Suprapubic skin (tissue), 4 donors: ENCODE measurements around the gene PIP5K1A. TPM values are rescaled to one million over a fixed set of nuclear protein-coding genes. Genes with fewer than 3 reads are reported as not detected.
A peak's percentile ranks its signal among the peaks of the same experiment; 100 is the strongest.

Source experiments
- DNase-seq, 2 donors: peaks; one replicate each; pipeline ENCODE4 v3.0.0-alpha.2; 2019; ENCODE audit warnings: low spot score in 2 of 2
- H3K27ac ChIP-seq: fragments of 200-600 bp; sonication (generic); one replicate; pipeline ENCODE4 v1.5.1; 2019
- H3K27me3 ChIP-seq: fragments of 200-600 bp; sonication (generic); one replicate; pipeline ENCODE4 v1.5.1; 2019
- H3K36me3 ChIP-seq: fragments of 200-600 bp; sonication (generic); one replicate; pipeline ENCODE4 v1.5.1; 2019
- H3K4me1 ChIP-seq: fragments of 200-600 bp; sonication (generic); one replicate; pipeline ENCODE4 v1.5.1; 2019
- H3K4me3 ChIP-seq: fragments of 200-600 bp; sonication (generic); one replicate; pipeline ENCODE4 v1.5.1; 2019; ENCODE audit warnings: mild to moderate bottlenecking
- H3K9me3 ChIP-seq: fragments of 200-600 bp; sonication (generic); one replicate; pipeline ENCODE4 v1.5.1; 2019
- CTCF ChIP-seq, 2 donors: fragments of 200-600 bp in 1 of 2; fragments of 450-650 bp in 1 of 2; sonication (generic) in 1 of 2; IDR thresholded peaks; one replicate each; pipeline ENCODE4 v1.5.1; 2016 to 2019; ENCODE audit warnings: antibody characterized with exemption in 2 of 2, mild to moderate bottlenecking in 1 of 2, moderate library complexity in 1 of 2
- EP300 ChIP-seq: sonication (generic); formaldehyde crosslinking; IDR thresholded peaks from one replicate; pipeline ENCODE4 v1.6.1; 2017; ENCODE audit warnings: antibody characterized with exemption
- POLR2A ChIP-seq, 2 donors: fragments of 450-650 bp; IDR thresholded peaks; one replicate each; pipeline ENCODE4 v1.6.1; 2017; ENCODE audit warnings: antibody characterized with exemption in 2 of 2, mild to moderate bottlenecking in 2 of 2, moderate library complexity in 2 of 2
- POLR2AphosphoS5 ChIP-seq, 3 donors: sonication (generic); formaldehyde crosslinking; IDR thresholded peaks; one replicate each; pipeline ENCODE4 v1.6.1; 2017; ENCODE audit warnings: antibody characterized with exemption in 3 of 3
- WGBS: methylation state at CpG from one replicate; pipeline ENCODE4 v1.1.5; 2018; 5-methylcytosine and 5-hydroxymethylcytosine counted together
- total RNA-seq, 4 donors: library from RNA; depleted of rRNA; stranded (reverse); fragments of >200 nt; gene quantifications; one replicate each; pipeline ENCODE4 v1.1.0, GENCODE V29; 2016

Gene PIP5K1A
- total RNA-seq, 4 donors from 2014 or later: 41.6 to 120 (median 51.6) TPM

DNA sequence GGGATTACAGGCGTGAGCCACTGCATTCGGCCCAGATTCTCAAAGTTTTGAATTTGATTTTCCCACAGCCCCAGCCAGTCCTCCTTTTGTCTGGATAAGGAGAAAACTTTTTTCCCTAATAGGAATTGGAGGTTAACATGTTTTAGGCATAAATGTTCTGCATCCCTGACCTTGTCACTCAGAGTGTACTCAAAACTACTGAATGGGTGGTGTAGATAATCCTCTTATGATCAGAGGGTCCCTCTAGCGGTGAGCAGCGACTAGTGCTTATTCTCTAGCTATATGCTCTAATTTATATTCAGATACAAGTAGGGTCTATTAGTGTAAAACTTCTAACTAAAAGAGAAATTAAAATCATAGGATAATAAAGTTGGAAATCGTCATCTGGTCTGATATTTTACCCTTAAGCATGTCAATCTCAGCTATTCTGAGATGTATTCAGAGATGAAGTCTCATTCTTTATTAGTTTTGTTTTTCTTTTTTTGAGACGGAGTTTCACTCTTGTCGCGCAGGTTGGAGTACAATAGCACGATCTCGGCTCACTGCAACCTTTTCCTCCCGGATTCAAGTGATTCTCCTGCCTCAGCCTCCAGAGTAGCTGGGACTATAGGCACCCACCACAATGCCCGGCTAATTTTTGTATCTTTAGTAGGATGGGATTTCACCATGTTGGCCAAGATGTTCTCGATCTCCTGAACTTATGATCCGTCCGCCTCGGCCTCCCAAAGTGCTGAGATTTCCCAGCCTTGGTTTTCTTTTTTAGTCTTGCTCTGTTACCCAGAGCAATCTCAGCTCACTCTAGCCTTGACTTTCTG, 53.5 kb downstream of the PIP5K1A start:
- Histone ChIP-seq H3K36me3 (peaks cover 31% of the 10 kb centered on the region), H3K27ac (no peak overlapping the region), H3K4me1 (peaks cover 15% of the 10 kb centered on the region), H3K9me3 (no peaks in the 10 kb centered on the region), H3K4me3 (no peak overlapping the region), H3K27me3 (no peaks in the 10 kb centered on the region)
- DNase-seq: no peak
- 67% methylated on average over 16 of the region's 16 CpGs for WGBS
- TF ChIP-seq EP300 (no peak), CTCF (IDR thresholded peaks at IDR 0.05) (peak; percentile 63 to 80)

DNA sequence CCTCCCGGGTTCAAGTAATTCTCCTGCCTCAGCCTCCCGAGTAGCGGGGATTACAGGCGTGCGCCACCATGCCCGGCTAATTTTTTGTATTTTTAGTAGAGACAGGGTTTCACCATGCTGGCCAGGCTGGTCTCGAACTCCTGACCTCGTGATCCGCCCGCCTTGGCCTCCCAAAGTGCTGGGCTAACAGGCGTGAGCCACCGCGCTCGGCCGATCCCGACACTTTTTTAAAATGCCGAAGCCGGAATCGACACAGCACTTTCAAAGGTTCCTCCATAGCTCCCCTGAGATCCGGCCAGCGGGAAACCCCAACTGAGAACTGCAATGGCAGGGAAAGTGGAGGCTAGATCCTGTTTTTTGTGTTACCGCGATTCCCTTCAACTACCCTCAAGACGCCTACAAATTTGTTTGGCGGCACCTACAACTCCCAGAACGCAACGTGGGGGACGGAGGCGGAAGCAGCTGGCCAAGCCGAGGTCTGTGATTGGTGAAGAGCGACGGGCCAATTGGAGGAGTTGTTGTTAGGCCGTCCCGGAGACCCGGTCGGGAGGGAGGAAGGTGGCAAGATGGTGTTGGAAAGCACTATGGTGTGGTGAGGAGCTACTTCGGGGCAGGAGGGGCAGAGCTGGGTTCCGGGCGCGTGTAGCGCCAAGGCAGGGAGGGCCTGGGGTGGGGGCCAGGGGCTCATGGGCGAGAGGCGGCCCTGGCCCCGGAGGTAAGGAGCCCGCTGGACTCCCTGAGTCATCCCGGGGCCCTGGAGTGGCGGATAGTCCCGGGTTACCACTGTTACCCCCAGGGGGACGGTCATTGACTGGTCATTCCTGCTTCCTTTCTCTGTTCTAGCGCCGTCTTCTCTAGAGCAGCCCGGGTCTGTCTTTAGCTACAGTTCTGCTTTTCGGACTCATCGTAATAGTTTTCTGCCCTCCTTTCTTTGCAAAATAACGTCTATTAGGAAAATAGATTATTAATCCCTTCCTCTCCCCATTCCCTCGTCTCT, 56.2 kb downstream of the PIP5K1A start, which contains the start of gene PSMD4:
Gene PSMD4, plus strand, starts transcription at position 518 of the 997 bp plus-strand sequence. Its CDS starts 49 bp downstream, at position 567.
- Histone ChIP-seq H3K4me3 (peak within 1 kb of the TSS; percentile 84), H3K27me3 (no peaks in the 10 kb centered on the region), H3K36me3 (peaks cover 5% of the 10 kb centered on the region), H3K27ac (peak within 1 kb of the TSS; percentile 91), H3K9me3 (no peaks in the 10 kb centered on the region), H3K4me1 (peaks cover 22% of the 10 kb centered on the region)
- 17% methylated on average over 51 of the region's 56 CpGs for WGBS
- TF ChIP-seq CTCF (IDR thresholded peaks at IDR 0.05): peak in 1 of 2 donors; percentile 7
- TF ChIP-seq POLR2AphosphoS5 (IDR thresholded peaks at IDR 0.05): peak in 2 of 3 donors; percentile 40 to 65
- no peak for TF ChIP-seq EP300
- peak in 1 of 2 donors; percentile 68 for TF ChIP-seq POLR2A (IDR thresholded peaks at IDR 0.05)
- peak; percentile 97 to 98 for DNase-seq

GRCh38 chr1:151255381-151255780, 57.0 kb downstream of the PIP5K1A start:
- WGBS: 20% methylated on average over 10 of the region's 10 CpGs
- Histone ChIP-seq H3K27ac (peak overlapping the region; percentile 91), H3K4me3 (peak overlapping the region; percentile 84), H3K36me3 (no peaks in the 10 kb centered on the region), H3K9me3 (no peaks in the 10 kb centered on the region), H3K27me3 (no peaks in the 10 kb centered on the region), H3K4me1 (peaks cover 22% of the 10 kb centered on the region)
- TF ChIP-seq CTCF (IDR thresholded peaks at IDR 0.05) (no peak), EP300 (no peak)
- DNase-seq: no peak

DNA sequence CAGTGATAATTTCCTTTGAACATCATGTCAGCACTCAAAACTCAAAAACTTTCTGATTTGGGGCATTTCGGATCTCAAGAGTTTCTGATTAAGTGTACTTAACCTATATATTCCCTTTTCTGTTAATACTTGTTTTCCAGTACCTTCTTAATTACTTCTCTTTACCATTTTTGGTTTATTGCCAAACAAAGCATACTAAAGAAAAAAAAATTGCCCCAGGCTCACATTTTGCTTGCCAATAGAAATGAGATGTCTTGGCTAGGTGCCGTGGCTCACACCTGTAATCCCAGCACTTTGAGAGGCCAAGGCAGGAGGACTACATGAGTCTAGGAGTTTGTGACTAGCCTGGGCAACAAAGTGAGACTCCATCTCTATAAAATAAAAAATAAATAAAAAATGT, 61.0 kb downstream of the PIP5K1A start:
- peaks cover 19% of the 10 kb centered on the region for H3K36me3 ChIP-seq
- peaks cover 22% of the 10 kb centered on the region for H3K4me1 ChIP-seq
- no peak for TF ChIP-seq CTCF (IDR thresholded peaks at IDR 0.05)
- H3K4me3 ChIP-seq: no peak overlapping the region
- no peak overlapping the region for H3K27ac ChIP-seq
- 57% methylated on average over 2 of the region's 2 CpGs for WGBS
- no peaks in the 10 kb centered on the region for H3K9me3 ChIP-seq
- no peaks in the 10 kb centered on the region for H3K27me3 ChIP-seq
- no peak for DNase-seq
